ENCODE measurements around the gene CCL19.

Gene CCL19

GRCh38 chr9:34694811-34695210 lies 3.7 kb upstream of the CCL19 start:
- no peak for DNase-seq (ENCODE audit: low read depth)

- no peak for DNase-seq (ENCODE audit: low read depth)
Measured at GRCh38 chr9:34693560-34693959, 2.5 kb upstream of the CCL19 start.

GRCh38 chr9:34691936-34692315 lies 850 bp upstream of the CCL19 start:
- DNase-seq (ENCODE audit: low read depth) = no peak

- DNase-seq (ENCODE audit: low read depth) = no peak
Measured at GRCh38 chr9:34689512-34689911, 1.6 kb downstream of the CCL19 start.

- no peak for DNase-seq (ENCODE audit: low read depth)
Measured at GRCh38 chr9:34689116-34689470, 2.0 kb downstream of the CCL19 start.

- DNase-seq (ENCODE audit: low read depth) = no peak
Measured at GRCh38 chr9:34688329-34689115, 2.6 kb downstream of the CCL19 start.

GRCh38 chr9:34687276-34688030 lies 3.6 kb downstream of the CCL19 start:
- no peak for DNase-seq (ENCODE audit: low read depth)

GRCh38 chr9:34686732-34687131 lies 4.3 kb downstream of the CCL19 start:
- no peak for DNase-seq (ENCODE audit: low read depth)

- DNase-seq (ENCODE audit: low read depth) = no peak
Measured at GRCh38 chr9:34686231-34686630, 4.8 kb downstream of the CCL19 start.

- no peak for DNase-seq (ENCODE audit: low read depth)
Measured at GRCh38 chr9:34685591-34685990, 5.5 kb downstream of the CCL19 start.

GRCh38 chr9:34684816-34685215 lies 6.3 kb downstream of the CCL19 start:
- DNase-seq (ENCODE audit: low read depth) = no peak

- DNase-seq (ENCODE audit: low read depth) = no peak
Measured at GRCh38 chr9:34684145-34684544, 6.9 kb downstream of the CCL19 start.

- DNase-seq (ENCODE audit: low read depth) = no peak
Measured at GRCh38 chr9:34675869-34676268, 15.2 kb downstream of the CCL19 start.

- peak; percentile 36 for DNase-seq (ENCODE audit: low read depth)
Measured at GRCh38 chr9:34675048-34675714, 15.9 kb downstream of the CCL19 start.

GRCh38 chr9:34674440-34674839 lies 16.6 kb downstream of the CCL19 start:
- no peak for DNase-seq (ENCODE audit: low read depth)

GRCh38 chr9:34671307-34671706 lies 19.8 kb downstream of the CCL19 start:
- DNase-seq (ENCODE audit: low read depth) = no peak

- DNase-seq (ENCODE audit: low read depth) = no peak
Measured at GRCh38 chr9:34669809-34670562, 21.1 kb downstream of the CCL19 start.

GRCh38 chr9:34665381-34666250 lies 25.5 kb downstream of the CCL19 start:
- DNase-seq (ENCODE audit: low read depth) = peak; percentile 71

- no peak for DNase-seq (ENCODE audit: low read depth)
Measured at GRCh38 chr9:34665067-34665380, 26.1 kb downstream of the CCL19 start.

GRCh38 chr9:34664281-34665066 lies 26.6 kb downstream of the CCL19 start:
- peak; percentile 59 for DNase-seq (ENCODE audit: low read depth)

GRCh38 chr9:34663303-34663605 lies 27.8 kb downstream of the CCL19 start:
- no peak for DNase-seq (ENCODE audit: low read depth)

All from stimulated activated CD8-positive, alpha-beta memory T cell treated with anti-CD3 and anti-CD28 coated beads, Interleukin-7, amount 100 ng/mL, for 24 hours (primary cell).